HG02678 (cell line): Measurements from ENCODE around the gene GPX5.
"Not testable (repeated sequence)": the region's sequence is repeated elsewhere in the genome, so short reads cannot be mapped to it uniquely, and the experiment has no call there.

ENCODE experiments used
- ATAC-seq: cut with Tn5 transposase; IDR thresholded peaks from one replicate; pipeline ENCODE4 v1.9.1; 2021; ENCODE audit warnings: mild to moderate bottlenecking, moderate library complexity; ENCODE audit not compliant: unreplicated experiment

The GPX5 gene

DNA sequence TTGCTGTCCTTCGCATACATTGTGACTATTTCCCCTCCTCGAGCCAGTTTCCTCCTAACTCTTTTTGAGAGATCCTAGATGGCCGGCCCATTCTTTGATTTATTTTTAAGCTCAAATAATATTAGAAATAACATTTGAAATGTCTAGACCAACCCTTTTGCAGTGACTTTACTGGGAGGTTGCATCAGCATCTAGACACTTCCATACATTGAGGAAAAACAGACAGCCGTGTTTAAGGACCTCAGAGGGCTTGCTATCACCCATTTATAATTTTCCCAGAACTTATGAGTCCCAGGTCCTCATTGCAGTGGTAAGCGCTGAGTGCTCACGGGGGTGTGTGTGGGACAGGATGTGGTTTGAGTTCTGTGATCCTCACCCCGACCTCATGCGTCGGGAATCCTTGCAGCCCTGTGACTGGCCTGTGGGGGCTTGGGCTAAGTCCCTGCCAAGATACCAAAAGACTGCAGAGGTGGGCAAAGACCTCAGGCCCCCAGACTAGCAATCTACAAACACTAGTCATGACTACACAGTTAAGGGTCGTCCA, at the start of gene GPX5:
TSS of gene GPX5 (plus strand) at position 386 of the 544 bp plus-strand sequence. CDS start at position 519, 133 bp downstream.
- no peak for ATAC-seq

- ATAC-seq, result no peak
Observed at GRCh38 chr6:28478518-28478917, 47.2 kb upstream of the GPX5 start.

GRCh38 chr6:28480253-28480932, 45.3 kb upstream of the GPX5 start:
- no peak for ATAC-seq

GRCh38 chr6:28485482-28485881, 40.2 kb upstream of the GPX5 start:
- ATAC-seq, result no peak

GRCh38 chr6:28486533-28486932, 39.1 kb upstream of the GPX5 start:
- ATAC-seq, result no peak

DNA sequence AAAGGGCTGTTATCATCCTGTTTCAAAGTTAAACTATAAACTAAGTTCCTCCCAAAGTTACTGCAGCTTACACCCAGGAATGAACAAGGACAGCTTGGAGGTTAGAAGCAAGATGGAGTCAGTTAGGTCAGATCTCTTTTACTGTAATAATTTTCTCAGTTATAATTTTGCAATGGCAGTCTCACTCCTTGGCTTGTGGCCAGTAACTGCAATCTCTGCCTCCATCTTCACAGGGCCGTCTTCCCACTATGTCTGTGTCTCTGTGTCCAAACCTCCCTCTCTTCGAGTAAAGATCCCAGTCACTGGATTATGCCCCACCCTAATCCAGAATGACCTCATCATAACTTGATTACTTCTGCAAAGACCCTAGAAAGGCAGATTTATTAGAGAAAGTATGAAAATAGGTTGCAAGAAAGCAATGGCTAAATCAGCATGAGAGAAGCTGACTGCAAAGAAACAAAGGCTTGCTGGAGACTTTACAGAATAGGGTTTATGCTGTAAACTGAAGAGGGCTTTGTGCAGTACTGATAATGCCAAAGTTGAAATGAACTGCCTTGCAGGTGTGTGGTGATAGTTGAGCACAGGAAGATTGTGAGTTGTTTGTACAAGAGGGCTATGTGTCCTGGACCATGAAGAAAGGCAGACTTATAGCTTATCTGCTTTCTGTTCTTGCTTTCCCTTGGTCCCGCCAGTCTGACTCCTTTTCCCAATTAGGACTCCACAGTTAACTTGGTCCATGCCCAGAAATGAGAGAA, 38.5 kb upstream of the GPX5 start:
- ATAC-seq, result no peak

DNA sequence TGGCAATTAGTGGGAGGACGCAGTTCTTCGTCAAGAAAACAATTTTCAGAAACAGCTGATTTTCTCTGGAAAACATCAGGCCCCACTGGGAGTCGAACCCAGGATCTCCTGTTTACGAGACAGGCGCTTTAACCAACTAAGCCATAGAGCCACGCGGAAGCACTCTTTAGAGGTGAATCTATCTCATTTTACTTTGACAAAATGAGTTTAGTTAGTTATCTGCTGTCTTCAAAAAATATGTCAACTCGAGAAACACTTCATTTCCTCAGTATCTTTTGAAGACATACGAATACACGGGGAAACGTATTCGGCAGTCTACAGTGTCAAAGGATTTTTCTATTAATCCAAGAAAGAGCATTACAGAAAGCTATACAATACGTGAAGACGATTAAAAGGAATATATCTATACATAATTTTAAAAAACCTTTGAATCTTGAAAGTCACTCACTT, 36.7 kb upstream of the GPX5 start:
- ATAC-seq, result no peak

DNA sequence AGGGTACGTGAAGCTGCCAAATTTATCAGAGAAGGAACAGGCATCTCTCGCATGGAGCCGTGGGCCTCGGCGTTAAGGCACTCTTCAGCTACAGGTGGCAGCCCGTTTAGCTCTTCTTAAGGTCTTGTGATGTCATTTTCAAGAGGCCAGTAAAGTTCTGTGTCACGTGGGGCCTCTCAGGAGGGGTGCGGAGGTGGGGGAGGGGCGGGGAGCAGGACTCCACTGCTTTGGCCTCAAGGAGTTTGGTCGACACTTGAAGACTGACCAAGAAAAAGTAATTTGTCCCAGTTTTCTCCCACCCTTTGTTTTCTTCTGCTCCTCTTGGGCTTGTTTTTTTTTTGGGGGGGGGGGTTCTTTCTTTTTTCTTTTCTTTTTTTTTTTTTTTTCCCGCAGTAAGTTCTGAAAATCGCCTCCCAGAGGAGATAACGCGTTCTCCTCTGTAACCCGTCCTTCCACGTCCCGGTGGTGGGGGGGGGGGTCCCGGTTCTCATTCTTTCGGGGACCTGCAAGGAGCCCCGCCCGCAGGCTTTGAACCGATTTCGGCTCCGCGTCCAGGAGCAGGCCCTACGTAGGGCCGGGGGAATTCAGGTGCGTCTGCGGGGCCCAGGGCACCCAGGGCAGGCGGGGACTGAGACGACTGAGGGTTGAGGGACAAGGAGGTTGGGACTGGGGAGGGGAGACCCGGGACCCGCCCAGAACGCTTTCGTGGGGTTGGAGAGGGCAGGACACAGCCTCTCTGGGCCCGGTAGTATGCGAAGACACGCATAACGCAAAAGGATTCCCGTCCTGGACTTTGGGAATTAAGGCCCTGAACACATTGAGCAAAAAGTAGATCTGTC, 36.1 kb upstream of the GPX5 start:
- ATAC-seq, result no peak

GRCh38 chr6:28490205-28490890, 35.3 kb upstream of the GPX5 start:
- ATAC-seq, result no peak

DNA sequence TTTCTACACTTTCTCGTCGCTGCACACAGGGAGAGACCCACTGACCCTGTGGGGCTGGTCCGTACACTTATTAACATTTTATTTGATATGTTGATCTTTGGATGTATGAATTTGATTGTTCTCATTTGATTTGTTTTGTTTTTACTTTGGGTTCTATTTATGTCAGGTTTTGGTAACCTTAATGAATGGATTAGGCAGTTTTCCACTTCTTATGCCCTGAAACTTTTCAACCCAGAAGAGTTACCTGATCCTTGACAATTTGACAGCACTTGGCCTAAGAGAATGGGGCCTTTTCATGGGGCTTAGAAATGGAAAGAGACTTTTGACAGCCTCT, 33.7 kb upstream of the GPX5 start:
- no peak for ATAC-seq

- no peak for ATAC-seq
Observed at GRCh38 chr6:28496099-28496779, 29.4 kb upstream of the GPX5 start.

- no peak for ATAC-seq
Observed at GRCh38 chr6:28497306-28497705, 28.4 kb upstream of the GPX5 start.

- no peak for ATAC-seq
Observed at GRCh38 chr6:28497893-28498292, 27.8 kb upstream of the GPX5 start.

- ATAC-seq, result no peak
Observed at GRCh38 chr6:28501259-28501658, 24.4 kb upstream of the GPX5 start.

DNA sequence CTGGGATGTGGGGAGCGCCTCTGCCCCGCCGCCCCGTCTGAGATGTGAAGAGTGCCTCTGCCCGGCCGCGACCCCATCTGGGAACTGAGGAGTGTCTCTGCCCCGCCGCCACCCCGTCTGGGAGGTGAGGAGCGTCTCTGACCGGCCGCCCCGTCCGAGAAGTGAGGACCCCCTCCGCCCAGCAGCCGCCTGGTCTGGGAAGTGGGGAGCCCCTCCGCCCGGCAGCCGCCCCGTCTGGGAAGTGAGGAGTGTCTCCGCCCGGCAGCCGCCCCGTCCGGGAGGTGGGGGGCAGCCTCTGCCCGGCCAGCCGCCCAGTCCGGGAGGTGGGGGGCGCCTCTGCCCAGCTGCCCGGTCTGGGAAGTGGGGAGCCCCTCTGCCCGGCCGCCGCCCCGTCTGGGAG, 23.5 kb upstream of the GPX5 start:
- not testable (repeated sequence) for ATAC-seq

DNA sequence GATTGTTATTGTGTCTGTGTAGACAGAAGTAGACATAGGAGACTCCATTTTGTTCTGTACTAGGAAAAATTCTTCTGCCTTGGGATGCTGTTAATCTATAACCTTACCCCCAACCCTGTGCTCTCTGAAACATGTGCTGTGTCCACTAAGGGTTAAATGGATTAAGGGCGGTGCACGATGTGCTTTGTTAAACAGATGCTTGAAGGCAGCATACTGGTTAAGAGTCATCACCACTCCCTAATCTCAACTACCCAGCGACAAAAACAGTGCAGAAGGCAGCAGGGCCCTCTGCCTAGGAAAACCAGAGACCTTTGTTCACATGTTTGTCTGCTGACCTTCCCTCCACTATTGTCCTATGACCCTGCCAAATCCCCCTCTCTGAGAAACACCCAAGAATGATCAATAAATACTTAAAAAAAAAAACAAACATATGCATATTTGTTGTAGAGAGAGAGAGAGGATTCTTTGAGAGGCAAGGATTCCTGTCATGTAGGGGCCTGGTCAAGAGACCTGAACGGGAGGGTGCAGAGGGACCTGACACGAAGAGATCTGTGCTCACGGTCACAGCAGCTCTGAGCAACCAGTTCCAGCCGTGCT, 22.9 kb upstream of the GPX5 start:
- ATAC-seq, result not testable (repeated sequence)

DNA sequence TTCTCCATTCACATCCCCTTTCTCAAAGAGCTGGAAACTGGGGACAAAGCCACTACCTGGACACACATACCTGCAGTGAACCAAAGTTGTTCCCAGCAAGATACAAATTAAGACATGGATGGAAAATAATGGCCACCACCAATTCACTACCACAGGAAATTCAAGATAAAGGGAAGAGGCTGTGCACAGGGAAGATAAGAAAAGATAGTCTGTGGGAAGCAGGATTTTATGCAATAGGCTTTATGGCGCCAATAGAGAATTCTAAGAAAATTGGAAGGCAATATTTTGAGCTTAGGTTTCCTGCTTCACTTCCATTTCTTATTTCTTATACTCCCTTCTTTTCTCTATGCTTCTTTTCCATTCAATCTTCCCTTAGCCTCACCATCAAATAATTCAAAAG, 19.9 kb upstream of the GPX5 start:
- no peak for ATAC-seq

DNA sequence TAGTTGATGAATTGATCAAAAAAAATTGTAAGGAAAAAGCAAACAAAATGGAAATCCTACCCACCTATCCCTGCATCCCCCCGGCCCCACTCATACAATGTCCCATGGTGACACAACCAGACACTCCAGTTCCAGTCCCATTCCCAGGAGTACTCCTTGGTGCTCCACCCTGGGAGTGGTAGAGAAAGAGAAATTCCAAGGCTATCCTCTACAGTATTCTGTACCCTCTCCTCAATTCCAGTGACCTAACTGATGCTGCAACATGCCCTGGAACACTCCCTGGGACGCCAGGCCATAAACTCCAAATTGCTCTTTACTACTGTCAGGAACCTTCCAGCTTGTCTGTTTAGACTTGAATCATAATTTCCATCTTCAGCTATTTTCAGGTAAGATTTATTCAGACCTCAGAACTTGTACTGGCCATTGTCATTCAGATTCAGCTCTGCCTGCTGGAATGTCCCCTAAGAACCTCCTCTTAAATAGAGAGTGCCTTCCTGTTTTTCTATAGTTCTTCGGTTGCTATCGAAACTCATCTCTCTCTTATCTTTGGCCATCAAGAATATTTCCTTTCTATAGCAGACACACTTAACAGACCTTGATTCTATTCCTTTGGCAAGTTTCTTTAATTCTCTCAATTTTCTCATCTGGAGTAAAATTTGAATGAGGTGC, 18.7 kb upstream of the GPX5 start:
- ATAC-seq, result no peak

- ATAC-seq, result no peak
Observed at GRCh38 chr6:28511628-28512300, 13.9 kb upstream of the GPX5 start.
